HEK293 (cell line): ENCODE measurements around the gene ZNF296.

Source experiments
- CTCF ChIA-PET: fragments of 350-600 bp; formaldehyde crosslinking; extraction: SDS; loops from one replicate; lab custom pipeline; 2021; ENCODE audit warnings: antibody characterized with exemption; lab: Yijun Ruan, JAX
- POLR2A ChIA-PET: fragments of 300-600 bp; formaldehyde crosslinking; extraction: SDS; loops from one replicate; lab custom pipeline; 2020; ENCODE audit warnings: antibody characterized with exemption, inconsistent platforms; lab: Yijun Ruan, JAX
- H3K27ac ChIP-seq: fragments of 200-500 bp; sonication (Bioruptor generic); 2 replicates; pipeline ENCODE4 v1.5.1; 2014; ENCODE audit warnings: low read depth, low read length, control low read depth, inconsistent platforms; ENCODE audit errors: extremely low read depth
- H3K36me3 ChIP-seq, 2 experiments: fragments of 200-500 bp in 1 of 2; sonication (Bioruptor generic) in 1 of 2; 1 replicate in 1 of 2; 2 replicates in 1 of 2; pipeline ENCODE4 v1.5.1; 2014 to 2017; ENCODE audit warnings: inconsistent platforms in 2 of 2, low read length in 2 of 2; ENCODE audit not compliant: control insufficient read depth in 2 of 2, insufficient read depth in 1 of 2
- H3K4me1 ChIP-seq: fragments of 200-500 bp; sonication (Bioruptor generic); 2 replicates; pipeline ENCODE4 v1.5.1; 2014; ENCODE audit warnings: mild to moderate bottlenecking, low read length, inconsistent platforms; ENCODE audit not compliant: control insufficient read depth, insufficient read depth
- H3K4me3 ChIP-seq: 2 replicates; pipeline ENCODE4 v1.5.1; 2011; ENCODE audit warnings: low read depth, mild to moderate bottlenecking, control low read depth, low read length, moderate library complexity
- H3K9me3 ChIP-seq: fragments of 200-500 bp; sonication (Bioruptor generic); 2 replicates; pipeline ENCODE4 v1.5.1; 2014; ENCODE audit warnings: low read depth, low read length, inconsistent platforms; ENCODE audit not compliant: control insufficient read depth, insufficient read depth
- GLIS2 ChIP-seq: fragments of 450-650 bp; formaldehyde crosslinking; IDR thresholded peaks from 2 replicates; pipeline ENCODE4 v1.5.1; 2016; ENCODE audit warnings: missing biosample characterization, missing genetic modification characterization
- MEIS1 ChIP-seq: sonication (generic); formaldehyde crosslinking; IDR thresholded peaks from 2 replicates; pipeline ENCODE4 v1.8.1; 2022; ENCODE audit warnings: missing genetic modification reagents, mild to moderate bottlenecking, borderline replicate concordance
- PRDM10 ChIP-seq: fragments of 450-650 bp; formaldehyde crosslinking; IDR thresholded peaks from 2 replicates; pipeline ENCODE4 v1.5.1; 2016; ENCODE audit warnings: missing biosample characterization, missing genetic modification characterization
- SALL2 ChIP-seq: fragments of 450-650 bp; formaldehyde crosslinking; IDR thresholded peaks from 2 replicates; pipeline ENCODE4 v1.5.0; 2017; ENCODE audit warnings: missing biosample characterization, mild to moderate bottlenecking, missing genetic modification characterization, borderline replicate concordance
- YY2 ChIP-seq: fragments of 450-650 bp; formaldehyde crosslinking; IDR thresholded peaks from 2 replicates; pipeline ENCODE4 v1.5.1; 2016; ENCODE audit warnings: missing biosample characterization, missing genetic modification characterization
- ZBTB48 ChIP-seq: fragments of 450-650 bp; formaldehyde crosslinking; IDR thresholded peaks from 2 replicates; pipeline ENCODE4 v1.5.1; 2016; ENCODE audit warnings: missing biosample characterization, missing genetic modification characterization
- ZFHX2 ChIP-seq: fragments of 450-650 bp; formaldehyde crosslinking; conservative IDR thresholded peaks from 2 replicates; pipeline ENCODE4 v1.5.1; 2016; ENCODE audit warnings: missing biosample characterization, missing genetic modification characterization
- ZNF140 ChIP-seq: fragments of 450-650 bp; formaldehyde crosslinking; IDR thresholded peaks from 2 replicates; pipeline ENCODE4 v1.5.1; 2016; ENCODE audit warnings: missing biosample characterization, missing genetic modification characterization
- ZNF155 ChIP-seq: fragments of 450-650 bp; formaldehyde crosslinking; IDR thresholded peaks from 2 replicates; pipeline ENCODE4 v1.5.1; 2016; ENCODE audit warnings: missing biosample characterization, missing genetic modification characterization
- ZNF2 ChIP-seq: fragments of 450-650 bp; formaldehyde crosslinking; IDR thresholded peaks from 2 replicates; pipeline ENCODE4 v1.5.1; 2016; ENCODE audit warnings: missing biosample characterization, missing genetic modification characterization
- ZNF239 ChIP-seq: fragments of 450-650 bp; formaldehyde crosslinking; IDR thresholded peaks from 2 replicates; pipeline ENCODE4 v1.5.1; 2016; ENCODE audit warnings: missing biosample characterization, missing genetic modification characterization
- ZNF280C ChIP-seq: fragments of 450-650 bp; formaldehyde crosslinking; IDR thresholded peaks from 2 replicates; pipeline ENCODE4 v1.5.1; 2016; ENCODE audit warnings: missing biosample characterization, missing genetic modification characterization
- ZNF302 ChIP-seq: fragments of 450-650 bp; formaldehyde crosslinking; IDR thresholded peaks from 2 replicates; pipeline ENCODE4 v1.5.1; 2016; ENCODE audit warnings: missing biosample characterization, missing genetic modification characterization, low read depth
- ZNF366 ChIP-seq: fragments of 450-650 bp; formaldehyde crosslinking; conservative IDR thresholded peaks from 2 replicates; pipeline ENCODE4 v1.5.1; 2016; ENCODE audit warnings: missing biosample characterization, missing genetic modification characterization
- ZNF426 ChIP-seq: fragments of 450-650 bp; formaldehyde crosslinking; IDR thresholded peaks from 2 replicates; pipeline ENCODE4 v1.5.1; 2017; ENCODE audit warnings: missing biosample characterization, missing genetic modification characterization, mild to moderate bottlenecking, inconsistent platforms, moderate library complexity
- ZNF514 ChIP-seq: fragments of 450-650 bp; formaldehyde crosslinking; IDR thresholded peaks from 2 replicates; pipeline ENCODE4 v1.5.1; 2016; ENCODE audit warnings: missing biosample characterization, missing genetic modification characterization
- ZNF571 ChIP-seq: fragments of 450-650 bp; formaldehyde crosslinking; IDR thresholded peaks from 2 replicates; pipeline ENCODE4 v1.5.0; 2017; ENCODE audit warnings: missing biosample characterization, missing genetic modification characterization
- ZNF791 ChIP-seq: fragments of 450-650 bp; formaldehyde crosslinking; IDR thresholded peaks from 2 replicates; pipeline ENCODE4 v1.5.1; 2016; ENCODE audit warnings: missing biosample characterization, missing genetic modification characterization

Gene ZNF296

GRCh38 chr19:45101806-45102205 lies 25.5 kb upstream of the ZNF296 start (continued):
- TF ChIP-seq ZFHX2 (tag by site-specific recombination) (peak; percentile 43), MEIS1 (no peak), ZNF155 (no peak), ZNF140 (tag by site-specific recombination) (no peak)

- CTCF ChIA-PET = interaction anchor here (0.5 to 1.2 kb wide), 2 partner anchors 26 to 82 kb away, joined by 3 to 6 read pairs; no protein-coding TSS in a partner anchor
- no peak overlapping the region for H3K27ac ChIP-seq
- POLR2A ChIA-PET = interaction anchor here (0.5 to 3.2 kb wide), 2 partner anchors 9 to 21 kb away, joined by 4 to 20 read pairs; partner anchors contain the start of gene PPP1R37
These were observed 24.6 kb upstream of the ZNF296 start for GRCh38 chr19:45100846-45101252.

GRCh38 chr19:45100201-45100600 lies 23.9 kb upstream of the ZNF296 start:
- POLR2A ChIA-PET = no interaction called here

More at GRCh38 chr19:45100846-45101252, 24.6 kb upstream of the ZNF296 start:
- no peak overlapping the region for H3K4me3 ChIP-seq
- TF ChIP-seq ZNF366 = no peak
- TF ChIP-seq ZNF239 = no peak
- no peak for TF ChIP-seq ZBTB48
- TF ChIP-seq ZNF155 = no peak
- TF ChIP-seq ZNF2 = no peak
- TF ChIP-seq ZNF514 (tag by site-specific recombination) = no peak
- no peak for TF ChIP-seq GLIS2 (tag by site-specific recombination)
- TF ChIP-seq SALL2 (tag by site-specific recombination) = no peak
- no peak for TF ChIP-seq ZNF571
- TF ChIP-seq, all 188 proteins: peak for 0
- Histone ChIP-seq H3K36me3 (peaks cover 0 to 29% of the 10 kb centered on the region in 2 experiments; a peak in 2 of 3 replicates), H3K4me1 (peaks cover 30% of the 10 kb centered on the region), H3K9me3 (no peaks in the 10 kb centered on the region)

GRCh38 chr19:45099467-45100191 lies 23.4 kb upstream of the ZNF296 start:
- TF ChIP-seq ZNF302 (tag by site-specific recombination) = no peak
- TF ChIP-seq, all 188 proteins: peak for 0
- Histone ChIP-seq H3K27ac (no peak overlapping the region), H3K4me1 (peaks cover 32% of the 10 kb centered on the region), H3K36me3 (peaks cover 2 to 35% of the 10 kb centered on the region in 2 experiments; a peak in 2 of 3 replicates), H3K4me3 (no peak overlapping the region), H3K9me3 (no peaks in the 10 kb centered on the region)
- ChIA-PET CTCF (interaction anchor here (0.5 to 1.5 kb wide), 3 partner anchors 9 to 205 kb away, joined by 3 to 4 read pairs (median 4); no protein-coding TSS in a partner anchor), POLR2A (interaction anchor here (1.6 kb wide), 1 partner anchor 10 kb away, joined by 4 read pairs; no protein-coding TSS in a partner anchor)

More at GRCh38 chr19:45100201-45100600, 23.9 kb upstream of the ZNF296 start:
- CTCF ChIA-PET = no interaction called here
- H3K4me1 ChIP-seq = peaks cover 30% of the 10 kb centered on the region
- no peak overlapping the region for H3K4me3 ChIP-seq
- no peaks in the 10 kb centered on the region for H3K9me3 ChIP-seq
- peaks cover 0 to 32% of the 10 kb centered on the region in 2 experiments; a peak in 2 of 3 replicates for H3K36me3 ChIP-seq
- no peak overlapping the region for H3K27ac ChIP-seq
- TF ChIP-seq YY2 (tag by site-specific recombination) (no peak), ZFHX2 (tag by site-specific recombination) (no peak), ZNF155 (no peak)

GRCh38 chr19:45098521-45099466 lies 22.5 kb upstream of the ZNF296 start:
- Histone ChIP-seq H3K27ac (no peak overlapping the region), H3K4me1 (peaks cover 39% of the 10 kb centered on the region), H3K9me3 (no peaks in the 10 kb centered on the region), H3K36me3 (peaks cover 7 to 36% of the 10 kb centered on the region in 2 experiments; a peak in 2 of 3 replicates), H3K4me3 (no peak overlapping the region)
- ChIA-PET CTCF (interaction anchor here (0.5 to 2.7 kb wide), 7 partner anchors 8 to 206 kb away, joined by 3 to 24 read pairs (median 4); no protein-coding TSS in a partner anchor), POLR2A (interaction anchor here (1.3 to 1.7 kb wide), 4 partner anchors 9 to 79 kb away, joined by 4 to 8 read pairs (median 4); partner anchors contain the start of genes BLOC1S3, CLASRP and TRAPPC6A)
- TF ChIP-seq ZNF426 (tag by site-specific recombination) (no peak), ZNF791 (tag by site-specific recombination) (no peak), ZNF280C (tag by site-specific recombination) (no peak), PRDM10 (tag by site-specific recombination) (peak; percentile 7; the same call in 1 of the 2 replicates)
